ENCODE data around the gene TNFSF8. TPM values are rescaled to one million over a fixed set of nuclear protein-coding genes. Genes with fewer than 3 reads are reported as not detected.

Gene TNFSF8
- total RNA-seq, 6 experiments from 2014 or later: not detected

GRCh38 chr9:114947058-114947457, 16.7 kb upstream of the TNFSF8 start:
- H3K36me3 Mint-ChIP-seq (ENCODE audit: low read depth): no peaks in the 10 kb centered on the region
- H3K4me1 Mint-ChIP-seq (ENCODE audit: low read depth): no peaks in the 10 kb centered on the region
- no peaks in the 10 kb centered on the region for H3K9me3 Mint-ChIP-seq
- H3K4me3 Mint-ChIP-seq: no peak overlapping the region
- no peak overlapping the region for H3K27ac Mint-ChIP-seq
- no peak for TF ChIP-seq CTCF (IDR thresholded peaks at IDR 0.05)
- no peak for DNase-seq
- peaks cover 27% of the 10 kb centered on the region for H3K27me3 Mint-ChIP-seq (ENCODE audit: insufficient read depth)

GRCh38 chr9:114945616-114946412, 15.4 kb upstream of the TNFSF8 start:
- no peaks in the 10 kb centered on the region for H3K9me3 Mint-ChIP-seq
- no peak overlapping the region for H3K27ac Mint-ChIP-seq
- TF ChIP-seq CTCF (IDR thresholded peaks at IDR 0.05): no peak
- H3K4me1 Mint-ChIP-seq (ENCODE audit: low read depth): no peaks in the 10 kb centered on the region
- peaks cover 24% of the 10 kb centered on the region for H3K27me3 Mint-ChIP-seq (ENCODE audit: insufficient read depth)
- DNase-seq: no peak
- H3K4me3 Mint-ChIP-seq: no peak overlapping the region
- H3K36me3 Mint-ChIP-seq (ENCODE audit: low read depth): no peaks in the 10 kb centered on the region

GRCh38 chr9:114941376-114941775, 11.0 kb upstream of the TNFSF8 start:
- Mint-ChIP-seq H3K4me1 (ENCODE audit: low read depth) (no peaks in the 10 kb centered on the region), H3K4me3 (no peak overlapping the region), H3K36me3 (ENCODE audit: low read depth) (no peaks in the 10 kb centered on the region), H3K27ac (no peak overlapping the region), H3K9me3 (no peaks in the 10 kb centered on the region), H3K27me3 (ENCODE audit: insufficient read depth) (peaks cover 18% of the 10 kb centered on the region)
- DNase-seq: no peak
- no peak for TF ChIP-seq CTCF (IDR thresholded peaks at IDR 0.05)

- Mint-ChIP-seq H3K27ac (no peak overlapping the region), H3K36me3 (ENCODE audit: low read depth) (no peaks in the 10 kb centered on the region), H3K27me3 (ENCODE audit: insufficient read depth) (peaks cover 17% of the 10 kb centered on the region), H3K4me1 (ENCODE audit: low read depth) (no peaks in the 10 kb centered on the region), H3K4me3 (no peak overlapping the region), H3K9me3 (no peaks in the 10 kb centered on the region)
- no peak for TF ChIP-seq CTCF (IDR thresholded peaks at IDR 0.05)
- no peak for DNase-seq
These were observed 8.5 kb upstream of the TNFSF8 start for GRCh38 chr9:114938687-114939575.

- H3K4me1 Mint-ChIP-seq (ENCODE audit: low read depth): no peaks in the 10 kb centered on the region
- H3K27me3 Mint-ChIP-seq (ENCODE audit: insufficient read depth): peaks cover 25% of the 10 kb centered on the region
- H3K4me3 Mint-ChIP-seq: no peak overlapping the region
- H3K27ac Mint-ChIP-seq: no peak overlapping the region
- TF ChIP-seq CTCF (IDR thresholded peaks at IDR 0.05): no peak
- H3K36me3 Mint-ChIP-seq (ENCODE audit: low read depth): no peaks in the 10 kb centered on the region
- H3K9me3 Mint-ChIP-seq: no peaks in the 10 kb centered on the region
- DNase-seq: no peak
These were observed 7.1 kb upstream of the TNFSF8 start for GRCh38 chr9:114937516-114937915.

Measured in HFFc6 (cell line).